Hepatocyte (in vitro differentiated cells): ENCODE measurements around the gene CCNH. TPM values are rescaled to one million over a fixed set of nuclear protein-coding genes. Genes with fewer than 3 reads are reported as not detected.

Experiments
- DNase-seq: peaks from one replicate; pipeline ENCODE4 v3.0.0-alpha.2; 2016; ENCODE audit warnings: low spot score
- H2AFZ ChIP-seq: fragments of 200-600 bp; sonication (generic); 2 replicates; pipeline ENCODE4 v1.6.0; 2016; ENCODE audit warnings: antibody characterized with exemption, mild to moderate bottlenecking
- H3K27ac ChIP-seq: fragments of 200-600 bp; sonication (generic); 2 replicates; pipeline ENCODE4 v1.5.1; 2016; ENCODE audit warnings: mild to moderate bottlenecking
- H3K27me3 ChIP-seq: fragments of 200-600 bp; sonication (generic); 2 replicates; pipeline ENCODE4 v1.6.1; 2016
- H3K36me3 ChIP-seq: fragments of 200-600 bp; sonication (generic); replicated peaks from 2 replicates; pipeline ENCODE4 v1.5.1; 2016; ENCODE audit warnings: low read depth; ENCODE audit not compliant: insufficient read depth
- H3K4me1 ChIP-seq: fragments of 200-600 bp; sonication (generic); 2 replicates; pipeline ENCODE4 v1.5.1; 2016; ENCODE audit warnings: mild to moderate bottlenecking, moderate library complexity; ENCODE audit not compliant: insufficient read depth
- H3K4me2 ChIP-seq: fragments of 200-600 bp; sonication (generic); 2 replicates; pipeline ENCODE4 v1.6.0; 2016
- H3K4me3 ChIP-seq: fragments of 200-600 bp; sonication (generic); 2 replicates; pipeline ENCODE4 v1.5.1; 2016; ENCODE audit warnings: mild to moderate bottlenecking
- H3K79me2 ChIP-seq: fragments of 200-600 bp; sonication (generic); 2 replicates; pipeline ENCODE4 v1.6.0; 2017; ENCODE audit warnings: mild to moderate bottlenecking
- H3K9me2 ChIP-seq: fragments of 200-600 bp; sonication (generic); replicated peaks from 2 replicates; pipeline ENCODE4 v1.6.0; 2017; ENCODE audit warnings: mild to moderate bottlenecking; ENCODE audit not compliant: insufficient read depth
- H3K9me3 ChIP-seq: fragments of 200-600 bp; sonication (generic); 2 replicates; pipeline ENCODE4 v1.5.1; 2016; ENCODE audit warnings: low read depth, mild to moderate bottlenecking
- H4K20me1 ChIP-seq: fragments of 200-600 bp; sonication (generic); 2 replicates; pipeline ENCODE4 v1.6.0; 2016; ENCODE audit warnings: mild to moderate bottlenecking; ENCODE audit not compliant: insufficient read depth, poor library complexity, severe bottlenecking
- EZH2 ChIP-seq: fragments of 200-600 bp; sonication (generic); IDR thresholded peaks from 2 replicates; pipeline ENCODE4 v1.6.1; 2016; ENCODE audit warnings: antibody characterized with exemption, mild to moderate bottlenecking, borderline replicate concordance
- EZH2phosphoT487 ChIP-seq: fragments of 200-600 bp; sonication (generic); IDR thresholded peaks from one replicate; pipeline ENCODE4 v1.6.1; 2018; ENCODE audit warnings: antibody characterized with exemption, mild to moderate bottlenecking, low read depth, moderate library complexity; ENCODE audit not compliant: unreplicated experiment, severe bottlenecking
- WGBS: methylation state at CpG from one replicate; pipeline ENCODE4 v1.1.6; 2016; ENCODE audit warnings: low lambda C conversion rate; ENCODE audit errors: missing lambda C conversion rate; 5-methylcytosine and 5-hydroxymethylcytosine counted together
- polyA plus RNA-seq: library from polyadenylated mRNA; unstranded; fragments of >200 nt; fragmentation: Nextera tagmentation; extraction: Ambion mirVana; gene quantifications from 2 replicates; pipeline ENCODE4 v1.2.1, GENCODE V29; 2016
- total RNA-seq: library from RNA; depleted of rRNA; stranded (reverse); fragments of >200 nt; gene quantifications from 2 replicates; pipeline ENCODE4 v1.2.3, GENCODE V29; 2014
- TF ChIP-seq, protein P1 (sequence below): fragments of 200-600 bp; sonication (generic); IDR thresholded peaks from 2 replicates; pipeline ENCODE4 v1.5.1; 2016; ENCODE audit warnings: antibody characterized with exemption, mild to moderate bottlenecking; ENCODE audit not compliant: poor library complexity

The CCNH gene
- total and polyA plus RNA-seq, 2 experiments from 2014 or later, result 42.3 to 66.5 TPM

DNA sequence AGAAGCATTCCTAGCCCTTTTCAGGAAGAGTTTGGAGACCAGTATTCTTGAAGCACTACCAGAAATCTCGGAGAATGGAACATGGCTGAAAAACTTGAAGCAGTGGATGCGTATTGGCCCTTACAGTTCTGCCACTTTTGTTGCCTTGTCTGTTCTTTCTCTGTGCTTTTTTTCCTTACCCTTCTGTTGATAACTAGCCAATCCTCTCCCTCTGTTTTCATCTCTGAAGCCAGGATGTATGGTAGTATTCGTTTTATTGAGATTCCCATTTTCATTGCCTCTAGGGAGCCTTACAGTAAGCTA, 564 bp upstream of the CCNH start:
- no peak for DNase-seq
- Histone ChIP-seq H3K36me3 (no peaks in the 10 kb centered on the region), H3K27ac (peak overlapping the region; percentile 79), H3K4me1 (peaks cover 8% of the 10 kb centered on the region), H3K9me2 (no peaks in the 10 kb centered on the region), H3K9me3 (no peaks in the 10 kb centered on the region), H2AFZ (peak overlapping the region; percentile 80), H3K4me3 (peak overlapping the region; percentile 30), H3K27me3 (no peaks in the 10 kb centered on the region), H3K79me2 (peaks cover 17% of the 10 kb centered on the region), H4K20me1 (no peaks in the 10 kb centered on the region), H3K4me2 (peak overlapping the region; percentile 74)
- 68% methylated on average over 3 of the region's 3 CpGs for WGBS
- TF ChIP-seq, protein P1, sequence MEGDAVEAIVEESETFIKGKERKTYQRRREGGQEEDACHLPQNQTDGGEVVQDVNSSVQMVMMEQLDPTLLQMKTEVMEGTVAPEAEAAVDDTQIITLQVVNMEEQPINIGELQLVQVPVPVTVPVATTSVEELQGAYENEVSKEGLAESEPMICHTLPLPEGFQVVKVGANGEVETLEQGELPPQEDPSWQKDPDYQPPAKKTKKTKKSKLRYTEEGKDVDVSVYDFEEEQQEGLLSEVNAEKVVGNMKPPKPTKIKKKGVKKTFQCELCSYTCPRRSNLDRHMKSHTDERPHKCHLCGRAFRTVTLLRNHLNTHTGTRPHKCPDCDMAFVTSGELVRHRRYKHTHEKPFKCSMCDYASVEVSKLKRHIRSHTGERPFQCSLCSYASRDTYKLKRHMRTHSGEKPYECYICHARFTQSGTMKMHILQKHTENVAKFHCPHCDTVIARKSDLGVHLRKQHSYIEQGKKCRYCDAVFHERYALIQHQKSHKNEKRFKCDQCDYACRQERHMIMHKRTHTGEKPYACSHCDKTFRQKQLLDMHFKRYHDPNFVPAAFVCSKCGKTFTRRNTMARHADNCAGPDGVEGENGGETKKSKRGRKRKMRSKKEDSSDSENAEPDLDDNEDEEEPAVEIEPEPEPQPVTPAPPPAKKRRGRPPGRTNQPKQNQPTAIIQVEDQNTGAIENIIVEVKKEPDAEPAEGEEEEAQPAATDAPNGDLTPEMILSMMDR, result no peak
- TF ChIP-seq EZH2, result no peak
- no peak for TF ChIP-seq EZH2phosphoT487

DNA sequence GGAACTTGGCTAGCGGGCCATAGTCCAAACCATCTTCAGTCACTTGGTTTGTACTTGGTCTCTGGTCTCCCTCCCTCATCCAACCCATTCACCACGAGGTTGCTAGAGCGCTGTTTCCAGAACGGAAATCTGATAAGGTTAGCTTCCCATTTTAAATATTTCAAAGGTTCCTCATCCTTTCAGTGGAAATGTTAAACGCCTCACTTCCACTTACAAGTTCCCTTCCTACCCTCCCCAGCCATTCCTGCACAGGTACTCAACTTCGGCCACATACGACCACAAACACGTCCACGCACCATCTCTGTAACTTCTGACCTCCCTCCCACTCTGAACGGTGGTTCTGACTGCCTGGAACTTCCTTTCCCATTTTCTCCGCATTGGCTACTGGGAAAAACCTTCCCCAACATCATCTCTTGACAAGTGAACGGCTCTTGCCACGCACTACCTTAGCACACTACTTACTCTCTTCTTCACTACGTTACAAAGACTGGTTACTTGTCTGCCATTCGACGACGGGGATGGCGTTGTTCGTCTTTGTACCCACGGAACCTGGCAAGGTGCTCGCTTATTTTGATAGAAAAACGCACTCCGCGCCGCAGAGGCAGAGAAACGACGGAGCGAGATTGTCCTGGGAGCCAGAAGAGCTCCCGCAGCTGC, 629 bp downstream of the CCNH start:
- H2AFZ ChIP-seq, result peak overlapping the region; percentile 72

DNA sequence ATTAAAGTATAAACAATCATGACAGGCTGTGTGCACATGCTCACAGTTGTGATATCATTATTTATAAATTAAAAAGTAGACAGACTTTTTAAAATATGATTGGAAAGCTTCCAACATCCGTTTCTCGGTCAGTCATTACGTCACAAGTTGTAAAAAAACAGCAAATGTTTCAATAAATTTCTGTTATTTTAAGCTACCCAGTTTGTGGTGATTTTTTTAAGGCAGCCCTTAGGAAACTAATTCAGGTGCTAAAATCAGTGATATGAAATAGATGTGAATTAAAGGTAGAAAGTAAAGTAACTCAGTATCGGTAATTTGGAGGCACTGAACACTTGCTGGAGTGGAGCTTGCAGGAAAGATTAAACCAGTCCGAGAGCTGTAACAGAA, 1.2 kb downstream of the CCNH start:
- Histone ChIP-seq H3K27me3 (no peaks in the 10 kb centered on the region), H3K9me3 (no peaks in the 10 kb centered on the region), H3K4me1 (peaks cover 8% of the 10 kb centered on the region), H2AFZ (peak overlapping the region; percentile 72), H3K79me2 (peaks cover 17% of the 10 kb centered on the region), H3K27ac (peak overlapping the region; percentile 92), H3K4me3 (peak overlapping the region; percentile 45), H3K36me3 (peaks cover 4% of the 10 kb centered on the region), H4K20me1 (no peaks in the 10 kb centered on the region), H3K4me2 (peak overlapping the region; percentile 80), H3K9me2 (no peaks in the 10 kb centered on the region)
- DNase-seq, result no peak
- TF ChIP-seq EZH2 (no peak), EZH2phosphoT487 (no peak)
- TF ChIP-seq, protein P1, result no peak
- WGBS, result 45% methylated on average over 5 of the region's 5 CpGs

More for the DNA sequence above, 629 bp downstream of the CCNH start:
- Histone ChIP-seq H3K4me3 (peak overlapping the region; percentile 45), H3K79me2 (peaks cover 17% of the 10 kb centered on the region), H4K20me1 (no peaks in the 10 kb centered on the region), H3K36me3 (peaks cover 4% of the 10 kb centered on the region), H3K9me3 (no peaks in the 10 kb centered on the region), H3K4me2 (peak overlapping the region; percentile 80), H3K4me1 (peaks cover 8% of the 10 kb centered on the region), H3K27ac (peak overlapping the region; percentile 92), H3K9me2 (no peaks in the 10 kb centered on the region), H3K27me3 (no peaks in the 10 kb centered on the region)
- DNase-seq, result peak; percentile 59
- WGBS, result under 1% methylated on average over 29 of the region's 29 CpGs
- no peak for TF ChIP-seq EZH2phosphoT487

DNA sequence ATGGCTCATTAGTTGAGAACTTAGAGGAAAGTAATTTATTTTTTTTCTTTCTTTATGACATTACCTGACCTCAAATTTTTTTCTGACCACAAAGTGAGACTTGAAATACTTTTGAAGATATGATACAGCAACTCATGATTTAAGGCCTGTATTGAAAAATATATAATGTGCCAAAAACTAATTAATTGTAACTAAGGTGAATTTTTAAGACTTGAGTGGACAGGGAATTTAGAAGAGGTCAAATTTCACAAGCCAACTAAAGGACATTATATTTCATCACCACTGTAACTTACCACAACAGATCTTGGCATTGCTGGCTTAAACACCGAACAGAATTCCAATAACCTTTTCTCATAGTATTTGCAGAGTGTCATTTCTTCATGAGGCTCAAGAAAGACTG, 1.8 kb downstream of the CCNH start:
- Histone ChIP-seq H3K79me2 (peaks cover 17% of the 10 kb centered on the region), H3K4me3 (peak overlapping the region; percentile 45)
- WGBS, result 78% methylated on average over 1 of the region's 1 CpG

More for the DNA sequence above, 1.8 kb downstream of the CCNH start:
- no peak for TF ChIP-seq EZH2
- H2AFZ ChIP-seq, result no peak overlapping the region
- H3K9me2 ChIP-seq, result no peaks in the 10 kb centered on the region
- peak overlapping the region; percentile 80 for H3K4me2 ChIP-seq
- no peaks in the 10 kb centered on the region for H3K9me3 ChIP-seq
- no peak for DNase-seq
- no peaks in the 10 kb centered on the region for H3K27me3 ChIP-seq
- peaks cover 8% of the 10 kb centered on the region for H3K4me1 ChIP-seq
- peaks cover 4% of the 10 kb centered on the region for H3K36me3 ChIP-seq
- no peak overlapping the region for H3K27ac ChIP-seq
- no peaks in the 10 kb centered on the region for H4K20me1 ChIP-seq
